Left lung (tissue), 10 donors: ENCODE measurements around the gene INSYN2B. TPM values are rescaled to one million over a fixed set of nuclear protein-coding genes. Genes with fewer than 3 reads are reported as not detected.

ENCODE experiments used
- ATAC-seq: fragments of 200-7000 bp; cut with Tn5 transposase; one replicate; pipeline ENCODE4 v1.9.1; 2020; ENCODE audit warnings: moderate library complexity
- DNase-seq, 4 donors: peaks; one replicate each; pipeline ENCODE4 v3.0.0-alpha.2; 2013 to 2020
- H3K27ac ChIP-seq, 2 donors: fragments of 200-600 bp; sonication (generic) in 1 of 2; one replicate each; pipeline versions ENCODE4 v1.5.0 to v1.8.0; 2020 to 2021
- H3K27me3 ChIP-seq, 2 donors: fragments of 200-600 bp; sonication (generic) in 1 of 2; one replicate each; pipeline versions ENCODE4 v1.5.0 to v1.8.0; 2020 to 2021
- H3K36me3 ChIP-seq, 2 donors: fragments of 200-600 bp; sonication (generic) in 1 of 2; one replicate each; pipeline versions ENCODE4 v1.5.0 to v1.8.0; 2020 to 2021
- H3K4me1 ChIP-seq, 2 donors: fragments of 200-600 bp; one replicate each; pipeline ENCODE4 v1.8.0; 2021
- H3K4me3 ChIP-seq, 2 donors: fragments of 200-600 bp; sonication (generic) in 1 of 2; one replicate each; pipeline versions ENCODE4 v1.5.0 to v1.8.0; 2020 to 2021; ENCODE audit warnings: mild to moderate bottlenecking in 1 of 2
- H3K9me3 ChIP-seq, 2 donors: fragments of 200-600 bp; sonication (generic) in 1 of 2; one replicate each; pipeline versions ENCODE4 v1.5.0 to v1.8.0; 2020 to 2021
- intact Hi-C, 2 donors: fragments of 100-400 bp; cut with DNase I; formaldehyde crosslinking; loops; one replicate each; pipeline versions ENCODE4 v1.11.2 to v1.14.2; 2022
- polyA plus RNA-seq, 6 donors: library from polyadenylated mRNA; unstranded; fragments of 120-200 nt; gene quantifications; one replicate each; pipeline ENCODE4 v1.2.1, GENCODE V29; 2013; ENCODE audit not compliant: insufficient read length in 6 of 6
- total RNA-seq, 2 donors: library from RNA; stranded (reverse); fragmentation: NEBNext Ultra II Directional; extraction: Animal tissue kit (Norgen Biotek cat#: 25700); gene quantifications; one replicate each; pipeline ENCODE4 v1.2.1, GENCODE V29; 2021
- TF ChIP-seq, protein P1 (sequence below), 2 donors: fragments of 200-600 bp; sonication (generic) in 1 of 2; IDR thresholded peaks; one replicate each; pipeline versions ENCODE4 v1.5.0 to v1.8.0; 2021; ENCODE audit warnings: antibody characterized with exemption in 2 of 2
- donor health status: DM: no; HTN: yes; CAD: no.
- donor health status: DM: no; HTN: no; CAD: no.

INSYN2B gene
- total and polyA plus RNA-seq, 8 donors = 0.10 to 7.0 (median 4.2) TPM

DNA sequence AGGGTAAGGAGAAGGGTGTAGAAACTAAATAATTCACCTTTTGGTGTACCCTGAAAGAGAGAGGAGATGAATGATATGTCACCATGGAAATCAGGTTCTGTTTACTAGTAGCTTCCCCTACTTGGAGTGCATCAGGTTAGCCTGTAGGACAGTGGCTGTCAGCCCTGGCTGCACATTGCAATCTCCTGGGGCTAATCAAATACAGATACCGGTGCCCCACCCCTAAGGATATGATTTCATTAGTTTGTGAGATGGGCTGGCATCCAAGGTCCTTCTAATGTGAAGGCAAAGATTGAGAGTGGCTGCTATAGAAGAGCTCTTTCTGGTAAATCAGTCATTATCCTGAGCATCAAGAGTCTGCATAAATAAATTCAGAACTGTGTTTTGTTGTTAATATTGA lies 47.2 kb downstream of the INSYN2B start:
- TF ChIP-seq, protein P1, sequence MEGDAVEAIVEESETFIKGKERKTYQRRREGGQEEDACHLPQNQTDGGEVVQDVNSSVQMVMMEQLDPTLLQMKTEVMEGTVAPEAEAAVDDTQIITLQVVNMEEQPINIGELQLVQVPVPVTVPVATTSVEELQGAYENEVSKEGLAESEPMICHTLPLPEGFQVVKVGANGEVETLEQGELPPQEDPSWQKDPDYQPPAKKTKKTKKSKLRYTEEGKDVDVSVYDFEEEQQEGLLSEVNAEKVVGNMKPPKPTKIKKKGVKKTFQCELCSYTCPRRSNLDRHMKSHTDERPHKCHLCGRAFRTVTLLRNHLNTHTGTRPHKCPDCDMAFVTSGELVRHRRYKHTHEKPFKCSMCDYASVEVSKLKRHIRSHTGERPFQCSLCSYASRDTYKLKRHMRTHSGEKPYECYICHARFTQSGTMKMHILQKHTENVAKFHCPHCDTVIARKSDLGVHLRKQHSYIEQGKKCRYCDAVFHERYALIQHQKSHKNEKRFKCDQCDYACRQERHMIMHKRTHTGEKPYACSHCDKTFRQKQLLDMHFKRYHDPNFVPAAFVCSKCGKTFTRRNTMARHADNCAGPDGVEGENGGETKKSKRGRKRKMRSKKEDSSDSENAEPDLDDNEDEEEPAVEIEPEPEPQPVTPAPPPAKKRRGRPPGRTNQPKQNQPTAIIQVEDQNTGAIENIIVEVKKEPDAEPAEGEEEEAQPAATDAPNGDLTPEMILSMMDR (IDR thresholded peaks at IDR 0.05) = no peak
- Histone ChIP-seq H3K27me3 (no peaks in the 10 kb centered on the region), H3K4me1 (no peaks in the 10 kb centered on the region), H3K4me3 (no peak overlapping the region), H3K36me3 (no peaks in the 10 kb centered on the region), H3K27ac (no peak overlapping the region), H3K9me3 (no peaks in the 10 kb centered on the region)
- intact Hi-C loops = no loop called here
- DNase-seq (no peak), ATAC-seq (no peak)

DNA sequence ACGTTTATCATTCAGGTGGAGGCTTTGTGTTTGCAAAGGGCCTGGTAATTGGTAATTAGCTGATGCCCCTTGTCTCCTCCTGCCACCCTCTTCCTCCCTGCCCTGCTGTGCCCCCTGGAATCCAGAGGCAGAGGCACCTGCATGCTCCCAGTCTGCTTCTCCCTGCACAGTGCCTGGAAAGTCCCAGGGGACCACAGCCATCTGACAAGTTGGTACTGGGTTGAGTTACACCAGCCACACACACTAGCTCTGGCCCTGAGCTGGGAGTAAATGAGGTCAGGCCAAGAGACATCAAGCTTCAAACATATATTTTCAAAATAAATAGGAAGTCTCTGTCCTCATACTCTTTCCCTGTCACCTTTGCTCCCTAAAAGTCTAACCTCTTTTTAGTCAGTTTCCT lies 56.3 kb downstream of the INSYN2B start:
- intact Hi-C loops = no loop called here
- ATAC-seq = no peak
- TF ChIP-seq, protein P1 (IDR thresholded peaks at IDR 0.05) = no peak

DNA sequence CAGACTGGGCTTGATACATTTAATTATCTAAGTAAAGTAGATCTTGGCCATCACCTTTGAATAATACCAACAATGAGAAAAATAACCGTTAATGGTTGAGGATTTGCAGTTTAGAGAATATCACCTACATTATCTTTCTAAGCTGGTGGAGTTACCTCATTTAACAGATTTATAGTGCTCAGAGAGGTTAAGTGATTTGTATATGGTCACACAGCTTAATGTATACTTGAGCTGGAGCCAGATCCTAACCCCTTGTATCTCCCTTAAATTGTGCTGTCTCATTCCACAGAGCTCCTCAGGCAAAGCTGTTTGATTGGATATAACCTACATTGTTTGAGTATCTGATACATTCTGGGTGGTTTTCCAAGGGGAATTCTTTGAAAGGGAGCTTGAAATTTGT lies 57.8 kb downstream of the INSYN2B start:
- H3K27ac ChIP-seq = no peak overlapping the region
- H3K4me3 ChIP-seq = no peak overlapping the region
- no peaks in the 10 kb centered on the region for H3K9me3 ChIP-seq
- DNase-seq (no peak), ATAC-seq (no peak)
- no peaks in the 10 kb centered on the region for H3K27me3 ChIP-seq
- intact Hi-C loops = no loop called here
- H3K36me3 ChIP-seq = no peaks in the 10 kb centered on the region
- no peaks in the 10 kb centered on the region for H3K4me1 ChIP-seq
- TF ChIP-seq, protein P1 (IDR thresholded peaks at IDR 0.05) = no peak

More for the DNA sequence above, 56.3 kb downstream of the INSYN2B start:
- no peak for DNase-seq
- no peaks in the 10 kb centered on the region for H3K4me1 ChIP-seq
- no peaks in the 10 kb centered on the region for H3K9me3 ChIP-seq
- no peaks in the 10 kb centered on the region for H3K27me3 ChIP-seq
- H3K27ac ChIP-seq = no peak overlapping the region
- H3K4me3 ChIP-seq = no peak overlapping the region
- H3K36me3 ChIP-seq = no peaks in the 10 kb centered on the region

DNA sequence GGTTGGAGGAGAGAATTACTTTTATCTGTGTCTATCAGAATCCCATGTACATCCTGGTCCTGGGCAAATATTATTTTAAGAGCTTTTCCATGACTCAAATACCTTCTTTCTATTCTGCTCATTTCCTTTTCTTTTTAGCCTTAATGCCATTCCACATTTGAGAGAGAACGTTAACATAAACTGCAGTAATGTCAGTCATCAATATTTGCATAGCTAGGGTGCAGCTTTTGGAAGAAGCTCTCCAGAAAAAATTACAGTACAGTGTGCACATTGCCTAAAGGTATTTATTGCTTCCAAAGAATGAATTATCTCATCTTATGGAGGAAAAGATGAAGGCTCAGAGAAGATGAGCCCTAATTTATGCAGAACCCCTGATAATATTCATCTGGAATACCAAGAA lies 58.3 kb downstream of the INSYN2B start:
- no peak overlapping the region for H3K4me3 ChIP-seq
- H3K9me3 ChIP-seq = no peaks in the 10 kb centered on the region
- TF ChIP-seq, protein P1 (IDR thresholded peaks at IDR 0.05) = no peak
- no peaks in the 10 kb centered on the region for H3K36me3 ChIP-seq
- H3K27ac ChIP-seq = no peak overlapping the region
- intact Hi-C loops = no loop called here
- DNase-seq = no peak
- H3K4me1 ChIP-seq = no peaks in the 10 kb centered on the region
- no peak for ATAC-seq
- H3K27me3 ChIP-seq = no peaks in the 10 kb centered on the region

DNA sequence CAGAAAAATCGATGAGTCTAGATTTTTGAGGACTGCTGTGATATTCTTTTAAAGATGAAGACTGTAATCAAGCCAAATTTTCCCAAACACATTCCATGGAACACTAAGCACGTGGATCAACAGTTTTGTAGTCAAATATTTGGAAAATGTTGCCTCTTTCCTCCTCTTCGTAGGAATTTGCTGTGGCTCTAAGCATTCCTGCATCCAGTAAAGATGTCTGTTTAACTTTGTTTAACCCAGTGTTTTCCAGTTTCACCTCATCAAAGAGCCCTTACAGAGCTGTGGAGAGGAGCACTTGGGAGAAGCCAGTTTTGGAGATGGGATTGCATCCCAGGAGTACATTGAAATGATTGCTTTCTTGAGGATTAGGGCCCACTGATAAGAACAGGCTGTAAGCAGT lies 58.9 kb downstream of the INSYN2B start:
- intact Hi-C loops = no loop called here
- Histone ChIP-seq H3K27ac (no peak overlapping the region), H3K27me3 (no peaks in the 10 kb centered on the region), H3K9me3 (no peaks in the 10 kb centered on the region), H3K4me1 (no peaks in the 10 kb centered on the region), H3K4me3 (no peak overlapping the region), H3K36me3 (no peaks in the 10 kb centered on the region)
- DNase-seq (no peak), ATAC-seq (no peak)
- TF ChIP-seq, protein P1 (IDR thresholded peaks at IDR 0.05) = no peak
